Peyer's patch (tissue), 4 donors: Measurements from ENCODE around the gene SLC25A28. TPM values are rescaled to one million over a fixed set of nuclear protein-coding genes. Genes with fewer than 3 reads are reported as not detected.

ENCODE experiments used
- DNase-seq, 3 donors: peaks; one replicate each; pipeline ENCODE4 v3.0.0-alpha.2; 2017 to 2019
- H3K27ac ChIP-seq, 4 donors: fragments of 200-600 bp; sonication (generic); one replicate each; pipeline ENCODE4 v1.5.1; 2016 to 2019
- H3K27me3 ChIP-seq, 2 donors: fragments of 200-600 bp; sonication (generic); one replicate each; pipeline ENCODE4 v1.5.1; 2019
- H3K36me3 ChIP-seq, 3 donors: fragments of 200-600 bp; sonication (generic); one replicate each; pipeline ENCODE4 v1.5.1; 2016 to 2019
- H3K4me1 ChIP-seq, 4 donors: fragments of 200-600 bp; sonication (generic); one replicate each; pipeline ENCODE4 v1.5.1; 2016 to 2019
- H3K4me3 ChIP-seq, 4 donors: fragments of 200-600 bp; sonication (generic); 1 replicate in 3 of 4; 2 replicates in 1 of 4; pipeline ENCODE4 v1.5.1; 2016 to 2019; ENCODE audit warnings: mild to moderate bottlenecking in 1 of 4
- H3K9me3 ChIP-seq, 4 donors: fragments of 200-600 bp; sonication (generic); one replicate each; pipeline ENCODE4 v1.5.1; 2016 to 2019; ENCODE audit warnings: mild to moderate bottlenecking in 1 of 4
- POLR2A ChIP-seq, 2 donors: fragments of 450-650 bp; IDR thresholded peaks; one replicate each; pipeline ENCODE4 v1.5.1; 2017; ENCODE audit warnings: antibody characterized with exemption in 2 of 2, mild to moderate bottlenecking in 2 of 2, moderate library complexity in 2 of 2
- small RNA-seq, 2 donors: library from RNA; depleted of rRNA; stranded (forward); fragments of <200 nt; gene quantifications; one replicate each; pipeline ENCODE3, GENCODE V24; 2016
- total RNA-seq, 4 donors: library from RNA; depleted of rRNA; stranded (reverse); fragments of >200 nt; gene quantifications; one replicate each; pipeline ENCODE4 v1.1.0, GENCODE V29; 2016
- TF ChIP-seq, protein P1 (sequence below), 6 experiments: fragments of 450-650 bp in 4 of 6; fragments of 200-600 bp in 2 of 6; sonication (generic) in 1 of 6; IDR thresholded peaks; one replicate each; pipeline ENCODE4 v1.5.1; 2017 to 2019; ENCODE audit warnings: antibody characterized with exemption in 6 of 6, mild to moderate bottlenecking in 3 of 6, moderate library complexity in 1 of 6

Gene SLC25A28
- total RNA-seq, 4 donors from 2014 or later, result 16.1 to 63.5 (median 27.5) TPM

DNA sequence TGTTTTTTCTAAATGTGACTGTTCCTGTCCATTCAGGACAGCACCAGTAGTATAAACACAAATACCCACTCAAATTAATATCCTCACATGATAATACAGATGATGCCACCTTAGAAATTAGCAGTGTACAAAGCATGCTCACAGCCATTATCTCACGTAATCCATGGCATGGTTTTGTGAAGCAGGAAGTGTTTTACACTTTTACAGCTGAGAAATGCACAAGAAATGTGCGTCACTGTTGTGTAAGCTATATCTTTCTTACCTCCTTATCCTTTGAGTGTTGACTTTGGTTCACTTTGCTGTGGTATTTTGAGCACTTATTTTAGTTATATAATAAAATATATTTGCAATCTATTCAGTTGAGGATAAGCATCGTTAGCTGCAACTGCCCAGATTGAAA lies 55.9 kb downstream of the SLC25A28 start:
- Histone ChIP-seq H3K36me3 (no peaks in the 10 kb centered on the region), H3K4me3 (no peak overlapping the region), H3K4me1 (no peaks in the 10 kb centered on the region), H3K9me3 (no peaks in the 10 kb centered on the region), H3K27me3 (no peaks in the 10 kb centered on the region), H3K27ac (no peak overlapping the region)
- no peak for DNase-seq
- TF ChIP-seq, protein P1, sequence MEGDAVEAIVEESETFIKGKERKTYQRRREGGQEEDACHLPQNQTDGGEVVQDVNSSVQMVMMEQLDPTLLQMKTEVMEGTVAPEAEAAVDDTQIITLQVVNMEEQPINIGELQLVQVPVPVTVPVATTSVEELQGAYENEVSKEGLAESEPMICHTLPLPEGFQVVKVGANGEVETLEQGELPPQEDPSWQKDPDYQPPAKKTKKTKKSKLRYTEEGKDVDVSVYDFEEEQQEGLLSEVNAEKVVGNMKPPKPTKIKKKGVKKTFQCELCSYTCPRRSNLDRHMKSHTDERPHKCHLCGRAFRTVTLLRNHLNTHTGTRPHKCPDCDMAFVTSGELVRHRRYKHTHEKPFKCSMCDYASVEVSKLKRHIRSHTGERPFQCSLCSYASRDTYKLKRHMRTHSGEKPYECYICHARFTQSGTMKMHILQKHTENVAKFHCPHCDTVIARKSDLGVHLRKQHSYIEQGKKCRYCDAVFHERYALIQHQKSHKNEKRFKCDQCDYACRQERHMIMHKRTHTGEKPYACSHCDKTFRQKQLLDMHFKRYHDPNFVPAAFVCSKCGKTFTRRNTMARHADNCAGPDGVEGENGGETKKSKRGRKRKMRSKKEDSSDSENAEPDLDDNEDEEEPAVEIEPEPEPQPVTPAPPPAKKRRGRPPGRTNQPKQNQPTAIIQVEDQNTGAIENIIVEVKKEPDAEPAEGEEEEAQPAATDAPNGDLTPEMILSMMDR (IDR thresholded peaks at IDR 0.05), result no peak
- no peak for TF ChIP-seq POLR2A (IDR thresholded peaks at IDR 0.05)

DNA sequence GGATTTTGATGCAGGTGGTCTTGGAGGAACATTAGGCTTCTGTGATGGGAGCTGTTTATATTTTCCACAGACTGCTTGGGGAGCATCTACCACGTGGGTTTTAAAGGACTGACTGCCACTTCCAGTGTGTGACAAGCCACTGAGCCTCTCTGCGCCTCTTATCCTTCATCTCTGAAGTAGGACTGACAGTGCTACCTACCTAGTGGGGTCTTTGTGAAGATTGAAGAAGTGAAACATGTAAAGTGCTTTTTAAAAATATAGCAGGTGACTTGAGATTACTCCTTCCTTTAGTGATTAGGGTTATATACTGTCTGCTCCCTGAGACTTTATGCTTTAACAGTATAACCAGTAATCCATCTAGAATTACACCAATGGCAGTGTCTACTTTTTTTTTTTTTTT lies 57.6 kb downstream of the SLC25A28 start:
- no peak for TF ChIP-seq POLR2A (IDR thresholded peaks at IDR 0.05)
- TF ChIP-seq, protein P1 (IDR thresholded peaks at IDR 0.05), result no peak
- no peaks in the 10 kb centered on the region for H3K9me3 ChIP-seq
- no peaks in the 10 kb centered on the region for H3K27me3 ChIP-seq
- no peak overlapping the region for H3K27ac ChIP-seq
- no peak for DNase-seq
- H3K4me1 ChIP-seq, result no peaks in the 10 kb centered on the region
- H3K4me3 ChIP-seq, result no peak overlapping the region
- no peaks in the 10 kb centered on the region for H3K36me3 ChIP-seq

Small RNA genes lying within 50 kb of the gene (small RNA-seq; reads per million reads assigned to genes)
- 0 reads per million in 2 donors for gene AL133353.1

Other genes starting within 250 kb of the SLC25A28 start
- gene GOT1, start 189.8 kb downstream of the SLC25A28 start, total RNA-seq, result 100 to 1,000 TPM in 2 of 4 donors, 10 to 100 TPM in 2; 78.4 to 141 (median 110) TPM
- 10 to 100 TPM in 2 of 4 donors, 1 to 10 TPM in 2; 4.9 to 19.0 (median 8.7) TPM for gene NKX2-3, start 87.5 kb downstream of the SLC25A28 start, total RNA-seq
- 10 to 100 TPM; 11.6 to 76.0 (median 35.2) TPM for gene ENTPD7, start 39.1 kb upstream of the SLC25A28 start, total RNA-seq
- gene COX15, start 111.7 kb upstream of the SLC25A28 start, total RNA-seq, result 10 to 100 TPM; 26.6 to 33.8 (median 32.9) TPM
- 10 to 100 TPM; 11.7 to 53.6 (median 17.0) TPM for gene CUTC, start 111.8 kb upstream of the SLC25A28 start, total RNA-seq
- 100 to 1,000 TPM in 1 of 4 donors, 10 to 100 TPM in 2, 1 to 10 TPM in 1; 9.9 to 156 (median 64.6) TPM for gene ABCC2, start 162.2 kb upstream of the SLC25A28 start, total RNA-seq